GM19193 (cell line): ENCODE measurements around the gene DDIT4.
A peak's percentile ranks its signal among the peaks of the same experiment; 100 is the strongest.

ENCODE experiments used
- POLR2A ChIP-seq: IDR thresholded peaks from 4 replicates; pipeline ENCODE4 v1.6.1; 2011; ENCODE audit not compliant: insufficient read depth, insufficient read length; ENCODE audit errors: extremely low read depth

The DDIT4 gene

GRCh38 chr10:72243822-72244437 lies 29.8 kb upstream of the DDIT4 start:
- TF ChIP-seq POLR2A: no peak

GRCh38 chr10:72244573-72245038 lies 29.1 kb upstream of the DDIT4 start:
- no peak for TF ChIP-seq POLR2A

DNA sequence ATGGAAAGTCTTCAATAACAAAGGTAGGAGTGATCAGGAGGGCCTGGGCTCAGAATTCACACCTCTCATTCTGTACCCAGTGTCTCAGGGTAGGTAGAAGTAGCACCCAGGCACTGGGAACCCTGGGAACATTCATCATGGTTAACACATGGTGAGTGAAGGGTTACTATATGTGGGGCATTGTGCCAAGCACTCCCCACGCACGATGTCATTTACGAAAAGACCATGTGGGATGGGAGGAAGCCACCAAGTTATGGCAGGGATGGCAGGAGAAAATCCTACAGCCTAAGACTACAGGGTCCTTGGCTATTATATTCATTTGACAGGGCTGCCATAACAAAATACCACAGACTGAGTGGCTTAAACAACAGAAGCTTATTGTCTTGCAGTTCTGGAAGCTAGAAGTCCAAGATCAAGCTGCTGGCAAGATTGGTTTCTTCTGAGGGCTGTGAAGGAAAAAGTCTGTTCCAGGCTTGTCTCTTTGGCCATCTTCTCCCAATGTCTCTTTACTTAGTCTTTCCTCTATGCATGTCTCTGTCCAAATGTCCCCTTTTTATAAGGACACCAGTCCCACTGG lies 27.7 kb upstream of the DDIT4 start:
- TF ChIP-seq POLR2A: no peak

DNA sequence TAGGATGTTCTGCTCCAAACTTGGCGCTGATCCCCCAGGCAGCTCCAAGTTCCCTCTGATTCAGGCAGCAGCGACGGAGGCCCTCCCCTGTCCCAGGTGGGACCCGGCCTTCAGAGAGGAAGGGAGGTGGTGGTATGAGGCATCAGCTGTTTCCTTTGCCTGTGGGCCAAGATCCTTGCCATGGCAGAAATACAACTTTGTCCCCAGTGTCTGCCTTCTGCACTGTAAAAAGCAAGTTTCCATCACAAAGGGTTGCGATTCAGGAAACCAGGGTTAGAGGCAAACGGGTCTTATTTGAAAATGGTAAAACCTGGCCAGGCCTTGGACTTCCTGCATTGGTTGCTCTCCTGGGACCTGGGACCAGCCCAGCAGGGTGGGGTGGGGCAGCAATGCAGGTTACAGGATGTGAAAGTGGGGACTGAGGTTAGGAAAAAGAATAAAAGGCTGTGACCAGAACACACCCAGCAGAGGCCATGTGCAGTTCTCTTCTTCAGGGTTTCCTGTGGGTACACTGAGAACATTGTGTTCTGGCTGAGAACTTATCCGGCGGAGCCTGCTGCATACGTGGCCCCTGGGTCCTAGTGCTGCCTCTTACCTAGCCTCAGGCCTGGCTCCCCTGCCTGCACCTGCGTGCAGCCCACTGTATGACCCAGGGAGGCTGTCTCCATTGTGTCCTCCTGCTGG lies 25.1 kb upstream of the DDIT4 start:
- TF ChIP-seq POLR2A: peak; percentile 85

- no peak for TF ChIP-seq POLR2A
Measured at GRCh38 chr10:72250666-72251065, 23.1 kb upstream of the DDIT4 start.

DNA sequence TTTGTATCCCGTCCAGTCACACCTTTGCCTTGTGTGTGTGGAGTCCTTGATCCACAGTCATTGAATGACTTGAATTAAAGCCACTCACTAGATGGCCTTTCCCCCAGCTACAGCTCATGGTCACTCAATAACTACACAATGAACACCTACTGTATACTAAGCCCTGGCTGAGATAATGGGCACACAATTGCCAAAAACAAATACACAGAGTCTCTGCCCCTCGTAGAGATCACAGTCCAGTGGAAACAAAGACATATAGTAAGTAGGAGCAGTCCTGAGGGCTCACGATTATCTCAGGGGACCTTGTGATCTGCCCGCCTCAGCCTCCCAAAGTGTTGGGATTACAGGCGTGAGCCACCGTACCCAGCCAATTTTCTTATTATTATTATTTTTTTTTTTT lies 22.1 kb upstream of the DDIT4 start:
- no peak for TF ChIP-seq POLR2A

DNA sequence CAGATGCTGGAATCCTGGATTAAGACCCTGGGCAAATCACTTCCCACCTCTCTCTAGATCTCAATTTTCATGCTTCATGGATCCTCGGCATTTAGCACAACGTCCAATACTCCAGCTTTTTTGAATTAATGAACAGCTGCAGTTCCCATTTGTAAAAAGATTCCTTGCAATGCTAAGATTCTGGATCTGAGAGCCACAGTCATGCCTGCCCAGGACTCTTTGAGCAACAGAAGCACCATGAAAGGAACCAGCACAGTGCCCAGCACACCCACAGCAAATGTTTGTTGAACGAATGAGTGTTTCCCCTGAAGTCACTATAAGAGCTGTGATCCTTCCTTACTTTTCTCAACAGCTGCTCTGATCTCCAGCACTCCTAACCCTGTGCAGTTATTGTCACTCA lies 20.8 kb upstream of the DDIT4 start:
- TF ChIP-seq POLR2A: no peak

GRCh38 chr10:72253578-72253977 lies 20.1 kb upstream of the DDIT4 start:
- TF ChIP-seq POLR2A: no peak

DNA sequence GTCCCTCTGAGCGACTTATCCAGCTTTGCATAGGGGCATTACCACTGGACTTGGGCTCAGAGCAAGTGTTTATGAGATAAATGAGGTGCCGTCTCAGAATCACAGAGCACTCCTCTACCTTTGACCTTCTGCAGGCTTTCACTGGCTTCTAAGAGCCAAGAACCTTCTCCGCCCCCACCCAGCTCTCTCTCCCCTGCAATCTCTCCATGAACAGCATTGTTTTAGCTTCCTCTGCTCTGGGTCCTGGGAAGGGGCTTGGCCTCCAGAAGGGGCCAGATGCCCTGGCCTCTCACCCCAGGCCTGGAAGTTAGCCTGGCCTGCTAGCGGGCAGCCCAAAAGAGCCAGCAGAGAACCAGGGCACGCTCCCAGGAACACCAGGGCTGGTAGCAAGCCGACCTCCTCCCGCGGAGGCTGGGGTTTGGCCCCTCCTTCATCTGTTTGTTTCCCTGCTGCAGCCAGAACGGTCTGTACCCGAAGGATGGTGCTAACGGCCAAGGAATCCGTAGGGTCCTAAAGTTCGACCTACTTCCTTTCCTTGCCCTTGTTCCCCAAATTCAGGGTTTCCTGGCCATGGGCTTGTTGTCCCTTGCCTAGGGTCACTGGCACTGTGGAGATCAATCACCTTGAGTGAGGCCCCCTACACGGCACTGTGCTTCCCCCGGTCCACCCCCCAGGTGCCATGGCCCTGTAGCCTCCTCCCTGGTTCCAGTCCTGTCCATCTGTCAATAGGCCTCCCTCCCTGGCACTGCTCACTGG lies 18.7 kb upstream of the DDIT4 start:
- TF ChIP-seq POLR2A: peak; percentile 40

DNA sequence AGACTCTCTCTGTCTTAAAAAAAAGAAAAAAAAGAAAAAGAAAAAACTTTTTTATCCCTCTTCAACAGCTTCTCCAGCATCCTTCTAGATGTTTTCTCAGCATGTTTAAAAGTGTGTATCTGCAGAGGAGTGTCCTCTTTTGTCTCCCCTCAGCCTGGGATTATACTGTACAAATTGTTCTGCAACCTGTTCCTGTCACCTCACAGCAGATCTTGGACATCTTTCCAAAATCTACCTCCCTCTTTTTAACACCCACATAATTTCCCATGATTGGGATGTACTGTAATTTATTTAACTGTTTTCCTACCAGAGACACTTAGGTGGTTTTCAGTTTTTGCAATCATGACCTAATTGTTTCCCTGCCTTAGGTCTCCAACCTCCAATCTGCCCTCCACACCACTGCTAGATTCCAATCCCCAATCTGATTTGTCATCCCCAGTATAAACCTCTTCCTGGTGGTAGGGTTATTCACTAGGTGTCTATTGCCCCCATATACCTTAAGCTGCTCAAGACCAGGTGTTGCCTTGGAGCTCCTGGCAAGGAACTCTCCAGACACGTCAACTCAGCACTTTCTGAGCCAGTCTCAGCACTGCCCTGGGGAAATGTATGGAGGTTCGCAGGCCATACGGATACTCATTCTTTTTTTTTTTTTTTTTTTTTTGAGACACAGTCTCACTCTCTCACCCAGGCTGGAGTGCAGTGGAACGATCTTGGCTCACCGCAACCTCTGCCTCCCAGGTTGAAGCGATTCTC lies 17.6 kb upstream of the DDIT4 start:
- TF ChIP-seq POLR2A: no peak

- no peak for TF ChIP-seq POLR2A
Measured at GRCh38 chr10:72257051-72257892, 16.5 kb upstream of the DDIT4 start.

- TF ChIP-seq POLR2A: no peak
Measured at GRCh38 chr10:72258617-72259016, 15.1 kb upstream of the DDIT4 start.

GRCh38 chr10:72259491-72260238 lies 14.1 kb upstream of the DDIT4 start:
- TF ChIP-seq POLR2A: no peak

DNA sequence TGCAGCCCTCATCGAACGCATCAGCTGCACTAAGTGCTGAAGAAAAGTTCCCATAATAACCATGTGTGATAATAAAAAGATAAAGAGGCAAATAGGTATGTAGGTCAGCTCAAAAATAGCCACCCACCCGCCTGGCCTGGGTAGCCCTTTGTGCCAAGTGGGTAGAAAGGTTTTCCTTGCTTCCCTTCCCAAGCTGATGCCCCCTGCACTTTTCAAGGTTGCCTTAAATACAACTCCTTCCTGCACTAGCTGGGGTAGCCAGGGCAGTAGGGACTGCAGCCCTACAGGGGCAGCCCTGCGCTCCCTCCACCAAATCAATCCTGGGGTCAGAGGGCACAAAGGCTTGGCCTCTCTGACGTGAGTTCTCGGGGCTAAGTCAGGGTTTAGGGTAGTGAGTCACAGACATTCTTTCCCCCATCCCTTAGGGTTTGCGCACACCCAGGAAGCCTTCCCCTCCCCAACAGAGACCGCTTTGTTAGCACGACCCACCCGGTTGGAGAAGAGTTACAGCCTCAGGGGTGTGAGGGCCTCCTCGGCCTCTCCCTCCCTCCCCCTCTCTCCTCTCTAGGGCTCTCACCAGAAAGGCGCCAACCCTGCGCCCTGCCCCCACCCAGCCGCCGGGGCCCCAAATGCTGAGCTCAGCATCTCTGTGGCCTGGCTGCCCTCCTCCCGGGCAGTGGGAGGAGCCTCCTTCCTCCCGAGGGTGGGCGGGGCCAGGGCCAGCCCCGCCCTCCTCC lies 13.3 kb upstream of the DDIT4 start:
- peak; percentile 21 for TF ChIP-seq POLR2A
